GM23338 (cell line): ENCODE results near the gene PDE6C. TPM values are rescaled to one million over a fixed set of nuclear protein-coding genes. Genes with fewer than 3 reads are reported as not detected.

Source experiments
- ATAC-seq: fragments of 200-7000 bp; cut with Tn5 transposase; 3 replicates; pipeline ENCODE4 v1.9.1; 2020
- DNase-seq: peaks from one replicate; pipeline ENCODE4 v3.0.0-alpha.2; 2015; ENCODE audit warnings: low spot score
- H2AFZ ChIP-seq: fragments of 200-600 bp; sonication (generic); 2 replicates; pipeline ENCODE4 v1.8.0; 2016; ENCODE audit warnings: antibody characterized with exemption, mild to moderate bottlenecking, moderate library complexity
- H3F3A ChIP-seq: fragments of 200-600 bp; sonication (generic); replicated peaks from 2 replicates; pipeline ENCODE4 v1.8.0; 2017; ENCODE audit warnings: antibody characterized with exemption, mixed run types, low read depth
- H3K27ac ChIP-seq: fragments of 200-600 bp; sonication (generic); 2 replicates; pipeline ENCODE4 v1.6.1; 2016; ENCODE audit warnings: low read depth
- H3K27me3 ChIP-seq: fragments of 200-600 bp; sonication (generic); 2 replicates; pipeline ENCODE4 v1.8.0; 2016; ENCODE audit warnings: mild to moderate bottlenecking, mixed run types, moderate library complexity; ENCODE audit not compliant: insufficient read depth
- H3K36me3 ChIP-seq: fragments of 200-600 bp; sonication (generic); 2 replicates; pipeline ENCODE4 v1.8.0; 2016; ENCODE audit warnings: mild to moderate bottlenecking; ENCODE audit not compliant: insufficient read depth
- H3K4me1 ChIP-seq: fragments of 200-600 bp; sonication (generic); 2 replicates; pipeline ENCODE4 v1.8.0; 2016; ENCODE audit warnings: mild to moderate bottlenecking, moderate library complexity; ENCODE audit not compliant: insufficient read depth
- H3K4me2 ChIP-seq: fragments of 200-600 bp; sonication (generic); 2 replicates; pipeline ENCODE4 v1.7.1; 2017; ENCODE audit warnings: mixed run types
- H3K4me3 ChIP-seq: fragments of 200-600 bp; sonication (generic); 2 replicates; pipeline ENCODE4 v1.6.1; 2016; ENCODE audit warnings: mixed run types
- H3K79me2 ChIP-seq: fragments of 200-600 bp; sonication (generic); replicated peaks from 2 replicates; pipeline ENCODE4 v1.8.0; 2017; ENCODE audit warnings: mild to moderate bottlenecking; ENCODE audit not compliant: insufficient read depth
- H3K9me2 ChIP-seq: fragments of 200-600 bp; sonication (generic); 2 replicates; pipeline ENCODE4 v1.8.0; 2017; ENCODE audit not compliant: insufficient read depth
- H4K20me1 ChIP-seq: fragments of 200-600 bp; sonication (generic); replicated peaks from 2 replicates; pipeline ENCODE4 v1.8.0; 2017; ENCODE audit warnings: mild to moderate bottlenecking; ENCODE audit not compliant: insufficient read depth
- H3K27ac Mint-ChIP-seq: 2 replicates; pipeline ENCODE4 v1.8.0; 2020; ENCODE audit warnings: inconsistent platforms, mild to moderate bottlenecking, moderate library complexity, mixed read lengths
- H3K27me3 Mint-ChIP-seq: 3 replicates; pipeline ENCODE4 v1.8.0; 2022; ENCODE audit warnings: low read depth, mild to moderate bottlenecking, moderate library complexity, mixed read lengths, inconsistent platforms; ENCODE audit not compliant: insufficient read depth, poor library complexity
- H3K36me3 Mint-ChIP-seq: 3 replicates; pipeline ENCODE4 v1.8.0; 2021; ENCODE audit warnings: low read depth, mild to moderate bottlenecking, inconsistent platforms, moderate library complexity, mixed read lengths
- H3K4me1 Mint-ChIP-seq: 3 replicates; pipeline ENCODE4 v1.8.0; 2020; ENCODE audit warnings: mild to moderate bottlenecking, inconsistent platforms, mixed read lengths
- H3K4me3 Mint-ChIP-seq: 3 replicates; pipeline ENCODE4 v1.8.0; 2021; ENCODE audit warnings: moderate library complexity, mild to moderate bottlenecking, inconsistent platforms, mixed read lengths
- H3K9me3 Mint-ChIP-seq: 3 replicates; pipeline ENCODE4 v1.8.0; 2020; ENCODE audit warnings: moderate library complexity, mild to moderate bottlenecking, inconsistent platforms, mixed read lengths
- CREB1 ChIP-seq: fragments of 250-450 bp; sonication (Bioruptor Pico); IDR thresholded peaks from 2 replicates; pipeline ENCODE4 v1.5.0; 2020; ENCODE audit warnings: low read depth, mild to moderate bottlenecking, moderate library complexity
- ETS1 ChIP-seq: IDR thresholded peaks from 2 replicates; pipeline ENCODE4 v1.6.1; 2016; ENCODE audit warnings: antibody characterized with exemption
- EZH2 ChIP-seq: fragments of 200-600 bp; sonication (generic); IDR thresholded peaks from one replicate; pipeline ENCODE4 v1.8.0; 2017; ENCODE audit warnings: antibody characterized with exemption, mild to moderate bottlenecking, low read depth; ENCODE audit not compliant: unreplicated experiment
- EZH2phosphoT487 ChIP-seq: fragments of 200-600 bp; sonication (generic); IDR thresholded peaks from one replicate; pipeline ENCODE4 v1.8.1; 2018; ENCODE audit warnings: antibody characterized with exemption; ENCODE audit not compliant: unreplicated experiment
- JUNB ChIP-seq: IDR thresholded peaks from one replicate; pipeline ENCODE4 v1.6.1; 2016; ENCODE audit warnings: antibody characterized with exemption; ENCODE audit not compliant: unreplicated experiment
- NANOG ChIP-seq: IDR thresholded peaks from 2 replicates; pipeline ENCODE4 v1.6.1; 2016; ENCODE audit warnings: antibody characterized with exemption, borderline replicate concordance
- POLR2AphosphoS5 ChIP-seq: IDR thresholded peaks from 2 replicates; pipeline ENCODE4 v1.6.1; 2016; ENCODE audit warnings: antibody characterized with exemption, low read depth
- STAT1 ChIP-seq: IDR thresholded peaks from one replicate; pipeline ENCODE4 v1.6.1; 2016; ENCODE audit warnings: antibody characterized with exemption; ENCODE audit not compliant: unreplicated experiment
- ZNF114 ChIP-seq: fragments of 250-450 bp; sonication (Bioruptor Pico); IDR thresholded peaks from 2 replicates; pipeline ENCODE4 v1.5.0; 2020; ENCODE audit warnings: mild to moderate bottlenecking, moderate library complexity
- ZNF331 ChIP-seq: fragments of 250-450 bp; sonication (Bioruptor Pico); IDR thresholded peaks from 2 replicates; pipeline ENCODE4 v1.5.0; 2020; ENCODE audit warnings: low read depth, mild to moderate bottlenecking, moderate library complexity
- ZNF462 ChIP-seq: fragments of 250-450 bp; sonication (Bioruptor Pico); IDR thresholded peaks from 2 replicates; pipeline ENCODE4 v1.5.0; 2020; ENCODE audit warnings: mild to moderate bottlenecking, moderate library complexity
- polyA plus RNA-seq: library from polyadenylated mRNA; unstranded; fragments of >200 nt; fragmentation: Nextera tagmentation; extraction: Ambion mirVana; gene quantifications from 2 replicates; pipeline ENCODE4 v1.2.1, GENCODE V29; 2016
- total RNA-seq: library from RNA; depleted of rRNA; stranded (reverse); fragments of >200 nt; shearing (Covaris generic); gene quantifications from 2 replicates; pipeline ENCODE4 v1.2.3, GENCODE V29; 2014
- TF ChIP-seq, protein P1 (sequence below), 2 experiments: fragments of 200-600 bp in 1 of 2; sonication (generic) in 1 of 2; conservative IDR thresholded peaks; 2 replicates each; pipeline versions ENCODE4 v1.5.1 to v1.6.1; 2016 to 2017; ENCODE audit warnings: antibody characterized with exemption in 2 of 2, low read depth in 2 of 2, mild to moderate bottlenecking in 2 of 2, moderate library complexity in 1 of 2
- TF ChIP-seq, protein P2 (sequence below): IDR thresholded peaks from one replicate; pipeline ENCODE4 v1.6.1; 2018; ENCODE audit warnings: antibody characterized with exemption; ENCODE audit not compliant: unreplicated experiment

Gene PDE6C
- total and polyA plus RNA-seq, 2 experiments from 2014 or later: 0.06 TPM; not detected in 1

DNA sequence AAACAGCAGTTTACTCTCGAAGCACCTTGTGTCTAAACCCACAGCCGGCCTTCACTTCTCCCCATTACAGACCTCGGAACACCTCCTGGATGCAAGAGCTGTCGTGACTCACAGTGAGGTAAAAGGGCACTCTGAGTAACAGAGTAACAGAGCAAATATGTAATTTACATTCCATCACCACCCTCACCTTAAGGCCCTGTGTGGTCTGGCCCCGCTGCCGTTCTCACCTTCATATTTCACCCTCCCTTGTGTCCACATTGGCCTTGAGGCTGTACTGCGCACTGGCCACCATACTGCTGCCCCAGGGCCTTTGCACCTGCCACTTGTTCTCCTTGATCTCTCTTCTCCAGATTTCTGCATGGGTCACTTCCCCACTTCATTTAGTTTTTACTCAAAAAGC, 33.2 kb upstream of the PDE6C start:
- no peaks in the 10 kb centered on the region for H3F3A ChIP-seq
- H3K27ac Mint-ChIP-seq: no peak overlapping the region
- DNase-seq (no peak), ATAC-seq (no peak)
- no peaks in the 10 kb centered on the region for H3K36me3 Mint-ChIP-seq
- H3K36me3 ChIP-seq: no peaks in the 10 kb centered on the region
- no peaks in the 10 kb centered on the region for H3K79me2 ChIP-seq
- 0 out of 2 replicates have a peak, but pooled peaks cover 2% of the 10 kb centered on the region for H3K27me3 ChIP-seq
- peaks cover 2% of the 10 kb centered on the region for H3K27me3 Mint-ChIP-seq
- TF ChIP-seq ZNF331 (CRISPR knock-in tag) (no peak), EZH2phosphoT487 (no peak), ETS1 (no peak), ZNF462 (CRISPR knock-in tag) (no peak), NANOG (no peak), ZNF114 (CRISPR knock-in tag) (no peak), POLR2AphosphoS5 (no peak), CREB1 (CRISPR knock-in tag) (no peak), EZH2 (no peak), JUNB (no peak), STAT1 (no peak)
- TF ChIP-seq, protein P1, sequence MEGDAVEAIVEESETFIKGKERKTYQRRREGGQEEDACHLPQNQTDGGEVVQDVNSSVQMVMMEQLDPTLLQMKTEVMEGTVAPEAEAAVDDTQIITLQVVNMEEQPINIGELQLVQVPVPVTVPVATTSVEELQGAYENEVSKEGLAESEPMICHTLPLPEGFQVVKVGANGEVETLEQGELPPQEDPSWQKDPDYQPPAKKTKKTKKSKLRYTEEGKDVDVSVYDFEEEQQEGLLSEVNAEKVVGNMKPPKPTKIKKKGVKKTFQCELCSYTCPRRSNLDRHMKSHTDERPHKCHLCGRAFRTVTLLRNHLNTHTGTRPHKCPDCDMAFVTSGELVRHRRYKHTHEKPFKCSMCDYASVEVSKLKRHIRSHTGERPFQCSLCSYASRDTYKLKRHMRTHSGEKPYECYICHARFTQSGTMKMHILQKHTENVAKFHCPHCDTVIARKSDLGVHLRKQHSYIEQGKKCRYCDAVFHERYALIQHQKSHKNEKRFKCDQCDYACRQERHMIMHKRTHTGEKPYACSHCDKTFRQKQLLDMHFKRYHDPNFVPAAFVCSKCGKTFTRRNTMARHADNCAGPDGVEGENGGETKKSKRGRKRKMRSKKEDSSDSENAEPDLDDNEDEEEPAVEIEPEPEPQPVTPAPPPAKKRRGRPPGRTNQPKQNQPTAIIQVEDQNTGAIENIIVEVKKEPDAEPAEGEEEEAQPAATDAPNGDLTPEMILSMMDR (conservative IDR thresholded peaks at IDR 0.05; ENCODE audit: low read depth in 2 of 2): no peak
- TF ChIP-seq, protein P2, sequence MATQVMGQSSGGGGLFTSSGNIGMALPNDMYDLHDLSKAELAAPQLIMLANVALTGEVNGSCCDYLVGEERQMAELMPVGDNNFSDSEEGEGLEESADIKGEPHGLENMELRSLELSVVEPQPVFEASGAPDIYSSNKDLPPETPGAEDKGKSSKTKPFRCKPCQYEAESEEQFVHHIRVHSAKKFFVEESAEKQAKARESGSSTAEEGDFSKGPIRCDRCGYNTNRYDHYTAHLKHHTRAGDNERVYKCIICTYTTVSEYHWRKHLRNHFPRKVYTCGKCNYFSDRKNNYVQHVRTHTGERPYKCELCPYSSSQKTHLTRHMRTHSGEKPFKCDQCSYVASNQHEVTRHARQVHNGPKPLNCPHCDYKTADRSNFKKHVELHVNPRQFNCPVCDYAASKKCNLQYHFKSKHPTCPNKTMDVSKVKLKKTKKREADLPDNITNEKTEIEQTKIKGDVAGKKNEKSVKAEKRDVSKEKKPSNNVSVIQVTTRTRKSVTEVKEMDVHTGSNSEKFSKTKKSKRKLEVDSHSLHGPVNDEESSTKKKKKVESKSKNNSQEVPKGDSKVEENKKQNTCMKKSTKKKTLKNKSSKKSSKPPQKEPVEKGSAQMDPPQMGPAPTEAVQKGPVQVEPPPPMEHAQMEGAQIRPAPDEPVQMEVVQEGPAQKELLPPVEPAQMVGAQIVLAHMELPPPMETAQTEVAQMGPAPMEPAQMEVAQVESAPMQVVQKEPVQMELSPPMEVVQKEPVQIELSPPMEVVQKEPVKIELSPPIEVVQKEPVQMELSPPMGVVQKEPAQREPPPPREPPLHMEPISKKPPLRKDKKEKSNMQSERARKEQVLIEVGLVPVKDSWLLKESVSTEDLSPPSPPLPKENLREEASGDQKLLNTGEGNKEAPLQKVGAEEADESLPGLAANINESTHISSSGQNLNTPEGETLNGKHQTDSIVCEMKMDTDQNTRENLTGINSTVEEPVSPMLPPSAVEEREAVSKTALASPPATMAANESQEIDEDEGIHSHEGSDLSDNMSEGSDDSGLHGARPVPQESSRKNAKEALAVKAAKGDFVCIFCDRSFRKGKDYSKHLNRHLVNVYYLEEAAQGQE: no peak
- H3K4me3 Mint-ChIP-seq: no peak overlapping the region
- H3K9me3 Mint-ChIP-seq: no peaks in the 10 kb centered on the region
- no peak overlapping the region for H3K4me3 ChIP-seq
- no peak overlapping the region for H2AFZ ChIP-seq
- H3K4me1 Mint-ChIP-seq: no peaks in the 10 kb centered on the region
- no peaks in the 10 kb centered on the region for H3K4me1 ChIP-seq
- no peaks in the 10 kb centered on the region for H3K9me2 ChIP-seq
- H3K27ac ChIP-seq: no peak overlapping the region
- H3K4me2 ChIP-seq: no peak overlapping the region
- no peaks in the 10 kb centered on the region for H4K20me1 ChIP-seq
